Keratinocyte (primary cell): ENCODE measurements around the gene ASB9.
"Not testable (repeated sequence)": the region's sequence is repeated elsewhere in the genome, so short reads cannot be mapped to it uniquely, and the experiment has no call there.

Experiments used
- CTCF ChIP-seq, 3 experiments: IDR thresholded peaks in 1 of 3; conservative IDR thresholded peaks in 1 of 3; optimal IDR thresholded peaks in 1 of 3; 2 replicates in 2 of 3; 3 replicates in 1 of 3; pipeline versions ENCODE3 to v1.5.1; 2011; ENCODE audit warnings: low read length in 3 of 3, mild to moderate bottlenecking in 3 of 3, moderate library complexity in 2 of 3, control low read depth in 1 of 3, inconsistent platforms in 1 of 3; ENCODE audit not compliant: insufficient read depth in 2 of 3; ENCODE audit errors: extremely low read depth in 1 of 3
- EZH2 ChIP-seq: IDR thresholded peaks from one replicate; pipeline ENCODE4 v1.6.1; 2012; ENCODE audit warnings: inconsistent platforms, mild to moderate bottlenecking, low read length, moderate library complexity

GRCh38 chrX:15198608-15199202 lies 71.2 kb downstream of the ASB9 start:
- not testable (repeated sequence) for TF ChIP-seq CTCF (optimal IDR thresholded peaks at IDR 0.05 in 1 of 3, IDR thresholded peaks at IDR 0.05 in 1 of 3, conservative IDR thresholded peaks at IDR 0.05 in 1 of 3; ENCODE audit: extremely low read depth in 1 of 3, insufficient read depth in 2 of 3, low read length in 3 of 3); EZH2
